Caco-2 (cell line): ENCODE measurements around the gene DLK1. TPM values are rescaled to one million over a fixed set of nuclear protein-coding genes. Genes with fewer than 3 reads are reported as not detected.

ENCODE experiments used
- BruUV-seq: library from RNA; stranded (reverse); fragments of 400-500 nt; replicated peaks from 2 replicates; lab custom pipeline; 2021; lab: Mats Ljungman, UMichigan
- CTCF ChIA-PET: fragments of 300-600 bp; sonication (Branson Sonifier 250); formaldehyde crosslinking; loops from one replicate; lab custom pipeline; 2022; ENCODE audit warnings: antibody characterized with exemption; lab: Charles Lee
- POLR2A ChIA-PET: fragments of 300-600 bp; sonication (Branson Sonifier 250); formaldehyde crosslinking; loops from one replicate; lab custom pipeline; 2022; ENCODE audit warnings: antibody characterized with exemption; lab: Charles Lee
- DNase-seq, 2 experiments: peaks; one replicate each; pipeline versions ENCODE4 v3.0.0 to v3.0.0-alpha.2; 2020 to 2022
- H3K27me3 ChIP-seq: replicated peaks from 2 replicates; pipeline ENCODE4 v1.6.0; 2011; ENCODE audit warnings: low read length; ENCODE audit not compliant: control insufficient read depth, insufficient read depth
- H3K36me3 ChIP-seq: 2 replicates; pipeline ENCODE4 v1.5.1; 2011; ENCODE audit warnings: low read length; ENCODE audit not compliant: control insufficient read depth, insufficient read depth
- H3K4me1 ChIP-seq: fragments of 250-450 bp; sonication (Bioruptor Pico); 2 replicates; pipeline ENCODE4 v1.5.1; 2020; ENCODE audit warnings: mild to moderate bottlenecking
- H3K4me3 ChIP-seq: 2 replicates; pipeline ENCODE4 v1.5.1; 2011; ENCODE audit warnings: low read depth, mild to moderate bottlenecking, control low read depth, low read length
- H3K9me3 ChIP-seq: fragments of 250-450 bp; sonication (Bioruptor Pico); 2 replicates; pipeline ENCODE4 v1.5.1; 2020; ENCODE audit warnings: mild to moderate bottlenecking, moderate library complexity
- H3K27ac Mint-ChIP-seq: one replicate; pipeline ENCODE4 v1.8.0; 2022; ENCODE audit warnings: mixed read lengths; ENCODE audit not compliant: unreplicated experiment
- H3K27me3 Mint-ChIP-seq: one replicate; pipeline ENCODE4 v1.8.0; 2022; ENCODE audit warnings: mixed read lengths; ENCODE audit not compliant: insufficient read depth, unreplicated experiment
- H3K36me3 Mint-ChIP-seq: one replicate; pipeline ENCODE4 v1.8.0; 2022; ENCODE audit warnings: mild to moderate bottlenecking, mixed read lengths; ENCODE audit not compliant: insufficient read depth, unreplicated experiment
- H3K4me1 Mint-ChIP-seq: one replicate; pipeline ENCODE4 v1.8.0; 2022; ENCODE audit warnings: low read depth, mixed read lengths; ENCODE audit not compliant: unreplicated experiment
- H3K4me3 Mint-ChIP-seq: one replicate; pipeline ENCODE4 v1.8.0; 2022; ENCODE audit warnings: mild to moderate bottlenecking, moderate library complexity, mixed read lengths; ENCODE audit not compliant: unreplicated experiment
- H3K9me3 Mint-ChIP-seq: one replicate; pipeline ENCODE4 v1.8.0; 2022; ENCODE audit warnings: mixed read lengths; ENCODE audit not compliant: unreplicated experiment
- CTCF ChIP-seq, 2 experiments: fragments of 200-600 bp in 1 of 2; IDR thresholded peaks; 1 replicate in 1 of 2; 2 replicates in 1 of 2; pipeline versions ENCODE4 v1.5.1 to v1.8.0; 2011 to 2022; ENCODE audit warnings: antibody characterized with exemption in 1 of 2, control low read depth in 1 of 2, inconsistent platforms in 1 of 2, low read depth in 1 of 2, low read length in 1 of 2, mild to moderate bottlenecking in 1 of 2, moderate library complexity in 1 of 2; ENCODE audit not compliant: insufficient read depth in 1 of 2, severe bottlenecking in 1 of 2, unreplicated experiment in 1 of 2
- intact Hi-C: fragments of 100-400 bp; cut with micrococcal nuclease; formaldehyde crosslinking; loops from one replicate; pipeline ENCODE4 v1.10.0; 2022; ENCODE audit not compliant: unreplicated experiment
- total RNA-seq: library from RNA; stranded (reverse); gene quantifications from 2 replicates; pipeline ENCODE4 v1.2.3, GENCODE V29; 2022

The DLK1 gene
- total RNA-seq, 1 experiment from 2014 or later = not detected

GRCh38 chr14:100734031-100734990 lies 7.6 kb downstream of the DLK1 start:
- peaks cover 3% of the 10 kb centered on the region for H3K27me3 Mint-ChIP-seq
- H3K36me3 Mint-ChIP-seq = no peaks in the 10 kb centered on the region
- H3K4me3 ChIP-seq = no peak overlapping the region
- POLR2A ChIA-PET = no interaction called here
- H3K36me3 ChIP-seq = no peaks in the 10 kb centered on the region
- no peaks in the 10 kb centered on the region for H3K9me3 Mint-ChIP-seq
- H3K27me3 ChIP-seq = no peaks in the 10 kb centered on the region
- no peak overlapping the region for H3K27ac Mint-ChIP-seq
- H3K4me3 Mint-ChIP-seq = no peak overlapping the region
- no peak for DNase-seq
- CTCF ChIA-PET = no interaction called here
- H3K4me1 Mint-ChIP-seq = no peaks in the 10 kb centered on the region
- H3K4me1 ChIP-seq = no peaks in the 10 kb centered on the region
- intact Hi-C loops = no loop called here
- no TSS peak for BruUV-seq
- no peak for TF ChIP-seq CTCF (IDR thresholded peaks at IDR 0.05; ENCODE audit: insufficient read depth in 1 of 2, low read depth in 1 of 2, low read length in 1 of 2, severe bottlenecking in 1 of 2, unreplicated experiment in 1 of 2)
- H3K9me3 ChIP-seq = no peaks in the 10 kb centered on the region

GRCh38 chr14:100735271-100735670 lies 8.6 kb downstream of the DLK1 start:
- ChIA-PET POLR2A (interaction anchor here (0.6 kb wide), 1 partner anchor 260 kb away, joined by 3 read pairs; no protein-coding TSS in a partner anchor), CTCF (no interaction called here)
- Mint-ChIP-seq H3K4me1 (no peaks in the 10 kb centered on the region), H3K27ac (no peak overlapping the region), H3K36me3 (no peaks in the 10 kb centered on the region), H3K4me3 (no peak overlapping the region), H3K27me3 (peaks cover 3% of the 10 kb centered on the region), H3K9me3 (no peaks in the 10 kb centered on the region)
- H3K27me3 ChIP-seq = no peaks in the 10 kb centered on the region
- H3K9me3 ChIP-seq = no peaks in the 10 kb centered on the region
- intact Hi-C loops = no loop called here
- no peak overlapping the region for H3K4me3 ChIP-seq
- BruUV-seq = no TSS peak
- no peaks in the 10 kb centered on the region for H3K36me3 ChIP-seq
- peak in 1 of 2 experiments; percentile 7 for DNase-seq
- H3K4me1 ChIP-seq = no peaks in the 10 kb centered on the region
- TF ChIP-seq CTCF (IDR thresholded peaks at IDR 0.05; ENCODE audit: insufficient read depth in 1 of 2, low read depth in 1 of 2, low read length in 1 of 2, severe bottlenecking in 1 of 2, unreplicated experiment in 1 of 2) = no peak

GRCh38 chr14:100736269-100737180 lies 9.8 kb downstream of the DLK1 start:
- Mint-ChIP-seq H3K27ac (no peak overlapping the region), H3K36me3 (no peaks in the 10 kb centered on the region), H3K27me3 (peaks cover 3% of the 10 kb centered on the region), H3K9me3 (no peaks in the 10 kb centered on the region), H3K4me1 (no peaks in the 10 kb centered on the region), H3K4me3 (no peak overlapping the region)
- H3K4me1 ChIP-seq = no peaks in the 10 kb centered on the region
- H3K9me3 ChIP-seq = no peaks in the 10 kb centered on the region
- H3K36me3 ChIP-seq = no peaks in the 10 kb centered on the region
- POLR2A ChIA-PET = no interaction called here
- CTCF ChIA-PET = no interaction called here
- DNase-seq = peak in 1 of 2 experiments; percentile 17
- no peak overlapping the region for H3K4me3 ChIP-seq
- no peaks in the 10 kb centered on the region for H3K27me3 ChIP-seq
- intact Hi-C loops = no loop called here
- no TSS peak for BruUV-seq
- TF ChIP-seq CTCF (IDR thresholded peaks at IDR 0.05; ENCODE audit: insufficient read depth in 1 of 2, low read depth in 1 of 2, low read length in 1 of 2, severe bottlenecking in 1 of 2, unreplicated experiment in 1 of 2) = no peak
